Cardiac septum (tissue), 1 donor: ENCODE results near the gene PRKCH. TPM values are rescaled to one million over a fixed set of nuclear protein-coding genes. Genes with fewer than 3 reads are reported as not detected.
"Not testable (repeated sequence)": the region's sequence is repeated elsewhere in the genome, so short reads cannot be mapped to it uniquely, and the experiment has no call there.

Experiments used
- DNase-seq: peaks from one replicate; pipeline ENCODE4 v3.0.0-alpha.2; 2020; ENCODE audit warnings: low spot score
- intact Hi-C: fragments of 100-400 bp; cut with DNase I; formaldehyde crosslinking; loops from one replicate; pipeline ENCODE4 v1.14.0; 2022
- total RNA-seq: library from RNA; stranded (reverse); fragmentation: NEBNext Ultra II Directional; extraction: Animal tissue kit (Norgen Biotek cat#: 25700); gene quantifications from one replicate; pipeline ENCODE4 v1.2.1, GENCODE V29; 2021
- donor health status: DM: no; HTN: no; CAD: no.

The PRKCH gene
- total RNA-seq, 1 donor from 2014 or later, result 17.0 TPM

GRCh38 chr14:61525293-61526011, 204.1 kb downstream of the PRKCH start:
- intact Hi-C loops, result loop anchor here (2.0 to 5.0 kb wide), 2 partner anchors 37 to 55 kb away; no protein-coding TSS in a partner anchor
- DNase-seq, result peak; percentile 87

DNA sequence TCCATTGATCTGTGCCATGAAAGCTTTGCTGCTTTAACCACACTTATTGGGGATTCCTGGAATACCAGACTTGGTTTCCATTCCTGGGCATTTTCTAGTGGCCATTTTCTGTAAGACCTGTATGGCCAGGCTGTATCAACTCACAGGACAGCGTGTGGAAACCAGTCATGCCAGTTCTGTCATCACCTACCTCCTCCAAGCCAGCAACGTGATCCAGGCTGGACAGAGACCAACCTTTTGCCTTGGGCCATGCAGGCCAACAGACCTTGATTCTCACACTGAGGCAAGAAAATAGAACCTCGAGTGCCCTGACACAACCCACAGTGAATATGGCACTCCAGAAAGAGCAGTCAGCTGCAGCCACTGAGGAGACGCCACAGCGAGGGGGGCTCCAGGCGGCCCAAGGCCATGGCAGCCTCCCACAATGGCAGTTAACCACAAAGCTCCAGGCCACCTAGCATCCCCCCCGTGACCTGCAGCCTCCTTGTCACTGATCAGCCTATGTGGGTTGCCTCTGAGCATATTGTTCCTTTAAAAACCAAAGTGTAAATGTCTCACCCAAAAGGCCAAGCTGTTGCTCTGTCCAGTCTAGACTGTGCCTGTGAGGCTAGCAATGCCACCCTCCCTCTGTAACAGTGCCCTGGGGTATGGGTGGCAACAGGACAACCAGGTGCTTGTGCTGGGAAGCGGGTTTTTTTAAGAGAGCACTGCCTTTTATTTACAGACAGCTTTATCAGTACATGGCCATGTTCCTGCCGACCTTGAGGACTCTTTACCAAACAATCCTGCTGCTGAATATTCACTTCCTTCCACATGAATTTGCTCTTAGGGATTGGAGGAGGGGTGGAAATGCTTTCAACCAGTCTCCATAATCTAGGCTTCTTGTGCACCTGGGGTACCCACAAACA, 205.3 kb downstream of the PRKCH start:
- intact Hi-C loops, result loop anchor here (5.0 kb wide), 1 partner anchor 36 kb away; no protein-coding TSS in a partner anchor
- no peak for DNase-seq

- DNase-seq, result no peak
These were observed 206.1 kb downstream of the PRKCH start for GRCh38 chr14:61527325-61528100.

DNA sequence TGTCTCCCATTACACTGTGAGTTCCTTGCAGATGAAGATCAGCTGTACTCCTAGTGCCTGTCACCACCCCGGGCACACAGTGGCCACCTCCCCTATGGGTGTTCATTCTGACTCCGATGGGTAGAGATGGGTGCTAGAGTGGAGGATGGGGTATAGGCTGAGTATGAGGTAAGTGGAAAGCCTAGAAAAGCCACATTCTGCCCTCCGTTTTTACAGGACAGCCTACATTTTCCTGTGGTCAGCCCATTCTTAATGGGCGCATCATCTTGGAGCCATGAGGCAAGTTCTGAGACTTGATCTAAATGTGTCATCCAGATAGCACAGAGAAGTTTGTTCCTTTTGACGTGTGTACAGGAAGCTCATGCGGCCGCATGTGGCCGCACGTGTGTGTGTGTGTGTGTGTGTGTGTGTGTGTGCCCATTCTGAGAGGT, 207.2 kb downstream of the PRKCH start:
- no peak for DNase-seq
- intact Hi-C loops, result loop anchor here (5.0 kb wide), 1 partner anchor 34 kb away; no protein-coding TSS in a partner anchor

More at GRCh38 chr14:61527325-61528100, 206.1 kb downstream of the PRKCH start:
- intact Hi-C loops, result loop anchor here (5.0 kb wide), 1 partner anchor 35 kb away; no protein-coding TSS in a partner anchor

DNA sequence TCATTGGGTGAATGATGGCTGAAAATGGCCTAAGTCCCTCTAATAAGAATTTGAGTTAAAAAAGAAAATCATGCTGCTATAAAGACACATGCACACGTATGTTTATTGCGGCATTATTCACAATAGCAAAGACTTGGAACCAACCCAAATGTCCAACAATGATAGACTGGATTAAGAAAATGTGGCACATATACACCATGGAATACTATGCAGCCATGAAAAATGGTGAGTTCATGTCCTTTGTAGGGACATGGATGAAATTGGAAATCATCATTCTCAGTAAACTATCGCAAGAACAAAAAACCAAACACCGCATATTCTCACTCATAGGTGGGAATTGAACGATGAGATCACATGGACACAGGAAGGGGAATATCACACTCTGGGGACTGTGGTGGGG, 208.0 kb downstream of the PRKCH start:
- intact Hi-C loops, result loop anchor here (5.0 kb wide), 1 partner anchor 33 kb away; no protein-coding TSS in a partner anchor
- DNase-seq, result not testable (repeated sequence)

- intact Hi-C loops, result no loop called here
These were observed 208.9 kb downstream of the PRKCH start for GRCh38 chr14:61530296-61530695.

GRCh38 chr14:61530896-61531295, 209.5 kb downstream of the PRKCH start:
- DNase-seq, result no peak
- intact Hi-C loops, result no loop called here

More at GRCh38 chr14:61530296-61530695, 208.9 kb downstream of the PRKCH start:
- no peak for DNase-seq

DNA sequence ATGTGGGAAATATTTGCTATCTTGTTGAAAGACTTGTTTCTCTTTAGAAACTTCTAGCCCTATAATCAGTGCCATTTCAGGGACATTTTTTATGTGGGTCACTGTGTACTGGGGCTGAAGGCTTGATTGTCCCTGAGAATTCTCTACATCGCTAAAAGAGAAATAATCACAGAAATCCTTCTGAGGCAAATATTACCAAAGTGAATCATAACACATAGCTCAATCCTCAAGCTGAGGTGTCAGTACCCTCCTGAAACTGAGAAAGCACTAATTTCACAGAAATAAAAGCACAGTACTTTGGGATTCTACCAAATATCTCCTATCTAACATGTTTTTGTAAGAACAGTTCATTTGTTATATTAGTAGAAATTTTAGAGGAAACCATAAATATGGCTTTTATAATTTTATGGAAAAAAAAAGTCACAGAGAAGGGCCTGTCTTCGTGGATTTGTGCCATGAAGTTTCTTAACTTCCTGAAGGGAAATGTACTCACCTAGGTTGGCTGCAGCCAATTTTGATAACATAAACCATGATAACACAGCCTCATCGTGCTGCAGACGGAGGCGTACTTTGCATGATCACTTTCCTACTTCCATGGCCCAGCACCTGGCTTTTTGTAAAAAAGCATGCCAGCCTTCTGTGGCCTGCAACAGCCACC, 210.2 kb downstream of the PRKCH start:
- no peak for DNase-seq
- intact Hi-C loops, result no loop called here

GRCh38 chr14:61532123-61532505, 210.7 kb downstream of the PRKCH start:
- intact Hi-C loops, result no loop called here
- no peak for DNase-seq

DNA sequence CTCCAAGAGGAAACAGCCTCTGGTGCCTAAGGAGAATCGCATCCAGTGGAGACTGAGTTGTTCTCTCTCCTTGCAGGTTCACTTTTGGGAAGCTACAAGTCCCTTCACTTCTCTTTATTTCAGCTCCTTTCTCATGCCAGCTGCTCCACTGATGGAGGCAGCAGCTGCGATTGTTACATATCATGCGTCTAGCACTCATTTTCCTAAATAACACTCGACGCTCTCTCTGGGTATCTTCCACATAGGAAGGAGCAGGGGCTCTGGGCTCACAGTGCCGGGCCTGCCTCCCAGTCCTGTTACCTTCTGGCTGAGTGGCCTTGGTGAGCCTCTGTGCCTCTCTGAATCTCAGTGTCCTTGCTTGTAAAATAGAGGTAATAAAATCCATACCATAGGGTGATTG, 211.4 kb downstream of the PRKCH start:
- DNase-seq, result no peak
- intact Hi-C loops, result no loop called here

- intact Hi-C loops, result no loop called here
- DNase-seq, result no peak
These were observed 212.3 kb downstream of the PRKCH start for GRCh38 chr14:61533513-61534255.

DNA sequence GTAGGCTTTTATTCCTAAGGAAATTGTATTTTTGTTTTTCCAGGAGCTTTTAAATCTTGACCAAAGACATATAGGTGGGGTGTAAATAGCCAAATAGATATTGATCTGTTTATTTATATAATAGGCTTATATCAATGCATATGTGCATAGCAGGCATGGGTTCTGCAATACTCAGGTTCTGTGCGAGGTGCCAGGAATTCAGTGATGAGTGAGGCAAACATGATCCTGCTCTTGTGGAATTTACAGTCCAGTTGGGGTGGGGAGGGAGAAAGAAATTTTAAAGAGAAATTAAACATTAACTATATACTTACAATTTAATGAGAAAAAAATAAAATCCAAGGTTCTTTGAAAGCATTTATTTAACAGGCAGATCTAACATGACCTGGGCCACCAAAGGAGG, 213.7 kb downstream of the PRKCH start:
- intact Hi-C loops, result no loop called here
- no peak for DNase-seq

DNA sequence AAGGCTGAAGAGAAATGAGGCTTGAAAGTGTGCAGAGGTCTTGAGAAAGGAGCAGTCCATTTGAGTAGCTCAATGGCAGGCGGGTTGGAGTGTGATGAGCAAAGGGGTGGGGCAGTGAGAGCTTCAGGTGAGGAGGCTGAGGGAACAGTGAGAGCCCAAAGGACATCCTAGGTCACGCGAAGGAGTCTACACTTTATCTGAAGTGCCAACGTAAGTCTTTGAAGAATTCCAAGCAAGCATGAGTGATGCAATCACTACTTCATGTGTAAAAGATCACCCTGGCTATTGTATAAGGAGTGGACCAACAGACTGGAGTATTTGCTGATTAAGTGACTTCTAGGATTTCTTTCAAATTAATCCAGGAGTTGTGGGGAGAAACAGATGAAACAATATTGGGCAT, 214.1 kb downstream of the PRKCH start:
- intact Hi-C loops, result no loop called here
- DNase-seq, result no peak

GRCh38 chr14:61536661-61537562, 215.5 kb downstream of the PRKCH start:
- DNase-seq, result no peak
- intact Hi-C loops, result no loop called here

DNA sequence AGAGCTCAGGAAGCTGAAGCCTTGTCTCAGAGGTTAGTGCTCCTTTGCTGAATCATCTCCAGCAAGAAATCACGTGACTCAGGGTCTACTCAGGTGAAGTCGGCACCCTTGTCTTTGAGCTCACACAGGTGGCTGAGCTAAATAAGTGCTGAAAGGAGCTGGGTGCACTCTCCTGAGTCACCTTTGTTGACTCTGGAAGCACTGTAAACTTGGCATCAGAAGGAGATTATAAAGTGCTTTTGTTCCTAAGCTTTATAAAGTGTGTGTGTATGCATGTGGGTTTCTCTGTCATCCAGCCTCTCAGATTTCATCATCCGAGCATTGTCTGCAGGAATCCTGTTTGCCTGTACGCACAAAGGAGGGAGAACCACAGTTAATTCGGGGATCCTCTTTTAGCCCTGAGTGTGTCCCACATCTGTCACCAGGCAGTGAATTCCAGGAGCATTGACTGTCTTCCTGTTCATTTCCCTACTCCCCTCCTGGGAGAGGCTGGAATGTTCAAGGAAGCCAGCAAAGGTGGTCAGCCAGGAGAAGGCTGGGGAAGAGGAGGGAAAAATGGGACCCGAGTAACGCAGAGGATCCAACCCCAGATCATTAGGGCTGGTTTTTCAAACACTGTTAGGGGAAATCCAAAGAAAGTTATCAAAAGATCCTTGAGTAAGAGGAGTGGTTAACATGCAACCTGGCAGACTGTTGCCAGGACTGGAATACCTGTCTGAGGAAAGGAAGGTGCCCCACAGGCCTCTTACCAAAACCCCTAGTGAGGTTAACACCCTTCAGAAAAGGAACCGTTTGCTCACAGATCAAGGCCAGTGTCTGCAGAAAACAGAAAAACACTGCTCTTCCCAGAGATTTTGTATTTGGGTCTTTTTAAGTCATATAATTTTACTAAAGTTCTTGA, 216.4 kb downstream of the PRKCH start:
- no peak for DNase-seq
- intact Hi-C loops, result no loop called here

DNA sequence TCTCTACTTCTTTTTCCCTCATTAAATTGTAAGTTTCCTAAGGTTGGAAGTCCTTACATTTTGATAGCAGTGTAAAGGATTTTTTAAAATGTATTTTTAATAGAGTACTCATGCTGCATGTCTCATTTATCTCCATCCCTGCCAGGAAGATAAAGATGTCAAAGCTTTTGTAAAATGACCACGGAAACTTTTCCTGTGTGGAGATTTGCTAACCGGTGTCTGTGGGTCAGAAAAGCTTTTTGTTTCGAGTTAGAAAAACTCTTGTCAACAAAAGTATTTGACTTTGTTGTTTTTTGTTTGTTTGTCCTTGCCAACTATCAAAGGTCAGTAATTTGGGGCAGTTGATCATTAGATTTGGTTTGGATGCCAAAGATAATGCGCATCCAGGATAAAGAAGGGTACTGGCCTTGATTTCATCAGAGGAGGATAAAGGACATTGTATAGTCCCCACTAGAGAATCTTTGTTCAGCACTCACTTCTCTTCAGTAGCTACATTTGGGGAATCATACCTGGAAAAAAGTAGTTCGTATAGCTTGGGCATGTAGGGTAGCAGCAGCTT, 217.2 kb downstream of the PRKCH start:
- intact Hi-C loops, result no loop called here
- DNase-seq, result no peak
